Transverse colon (tissue), 4 donors: Measurements from ENCODE around the gene ATP5PO. TPM values are rescaled to one million over a fixed set of nuclear protein-coding genes. Genes with fewer than 3 reads are reported as not detected.
A peak's percentile ranks its signal among the peaks of the same experiment; 100 is the strongest.
"Not testable (repeated sequence)": the region's sequence is repeated elsewhere in the genome, so short reads cannot be mapped to it uniquely, and the experiment has no call there.

Experiments used
- DNase-seq: peaks from one replicate; pipeline ENCODE4 v3.0.0-alpha.2; 2019
- H3K27ac ChIP-seq, 4 donors: fragments of 200-600 bp; sonication (generic); 2 replicates each; pipeline ENCODE4 v1.5.1; 2016 to 2018; ENCODE audit warnings: inconsistent platforms in 4 of 4
- H3K27me3 ChIP-seq: fragments of 200-600 bp; sonication (generic); 2 replicates; pipeline ENCODE4 v1.5.1; 2017; ENCODE audit warnings: inconsistent platforms
- H3K36me3 ChIP-seq, 4 donors: fragments of 200-600 bp; sonication (generic); 2 replicates each; pipeline ENCODE4 v1.5.1; 2017 to 2019; ENCODE audit warnings: inconsistent platforms in 4 of 4
- H3K4me1 ChIP-seq, 4 donors: fragments of 200-600 bp; sonication (generic); 2 replicates each; pipeline ENCODE4 v1.5.1; 2017 to 2020; ENCODE audit warnings: inconsistent platforms in 4 of 4
- H3K4me3 ChIP-seq, 4 donors: fragments of 200-600 bp; sonication (generic); 1 replicate in 1 of 4; 2 replicates in 3 of 4; pipeline versions ENCODE4 v1.5.1 to v1.6.1; 2017 to 2019; ENCODE audit warnings: inconsistent platforms in 4 of 4
- H3K9me3 ChIP-seq, 2 donors: fragments of 200-600 bp; sonication (generic); 2 replicates each; pipeline ENCODE4 v1.5.1; 2017 to 2019; ENCODE audit warnings: inconsistent platforms in 2 of 2
- EP300 ChIP-seq: sonication (generic); formaldehyde crosslinking; IDR thresholded peaks from one replicate; pipeline ENCODE4 v1.6.1; 2017; ENCODE audit warnings: antibody characterized with exemption, low read depth
- POLR2A ChIP-seq: fragments of 450-650 bp; IDR thresholded peaks from one replicate; pipeline ENCODE4 v1.6.1; 2016; ENCODE audit warnings: antibody characterized with exemption, mild to moderate bottlenecking, moderate library complexity
- POLR2AphosphoS5 ChIP-seq, 3 donors: sonication (generic); formaldehyde crosslinking; IDR thresholded peaks; one replicate each; pipeline ENCODE4 v1.6.1; 2016; ENCODE audit warnings: antibody characterized with exemption in 3 of 3
- WGBS, 2 donors: methylation state at CpG; one replicate each; pipeline ENCODE4 v1.1.5; 2018; ENCODE audit warnings: low coverage in 1 of 2; 5-methylcytosine and 5-hydroxymethylcytosine counted together
- in situ Hi-C, 4 donors: fragments of 200-750 bp; cut with MboI; loops; one replicate each; pipeline versions ENCODE4 v1.15.0 to v1.15.1; 2017; ENCODE audit warnings: low sequenced_read_pairs in 3 of 4, low pct_ligation_motif_present in 1 of 4, low pct_unique_long_range_greater_than_20kb in 1 of 4
- intact Hi-C: fragments of 100-400 bp; cut with DNase I; formaldehyde crosslinking; loops from one replicate; pipeline ENCODE4 v1.15.1; 2023; ENCODE audit warnings: low total_unique reads
- total RNA-seq, 4 donors: library from RNA; depleted of rRNA; stranded (reverse); fragments of >200 nt; gene quantifications; one replicate each; pipeline ENCODE4 v1.1.0, GENCODE V29; 2016
- TF ChIP-seq, protein P1 (sequence below), 5 experiments: fragments of 200-600 bp in 3 of 5; fragments of 450-650 bp in 2 of 5; sonication (generic) in 3 of 5; IDR thresholded peaks; 1 replicate in 2 of 5; 2 replicates in 3 of 5; pipeline ENCODE4 v1.5.1; 2016 to 2017; ENCODE audit warnings: antibody characterized with exemption in 5 of 5, inconsistent platforms in 3 of 5, mild to moderate bottlenecking in 2 of 5, moderate library complexity in 1 of 5

ATP5PO gene
- total RNA-seq, 4 donors from 2014 or later, result 65.1 to 375 (median 193) TPM

DNA sequence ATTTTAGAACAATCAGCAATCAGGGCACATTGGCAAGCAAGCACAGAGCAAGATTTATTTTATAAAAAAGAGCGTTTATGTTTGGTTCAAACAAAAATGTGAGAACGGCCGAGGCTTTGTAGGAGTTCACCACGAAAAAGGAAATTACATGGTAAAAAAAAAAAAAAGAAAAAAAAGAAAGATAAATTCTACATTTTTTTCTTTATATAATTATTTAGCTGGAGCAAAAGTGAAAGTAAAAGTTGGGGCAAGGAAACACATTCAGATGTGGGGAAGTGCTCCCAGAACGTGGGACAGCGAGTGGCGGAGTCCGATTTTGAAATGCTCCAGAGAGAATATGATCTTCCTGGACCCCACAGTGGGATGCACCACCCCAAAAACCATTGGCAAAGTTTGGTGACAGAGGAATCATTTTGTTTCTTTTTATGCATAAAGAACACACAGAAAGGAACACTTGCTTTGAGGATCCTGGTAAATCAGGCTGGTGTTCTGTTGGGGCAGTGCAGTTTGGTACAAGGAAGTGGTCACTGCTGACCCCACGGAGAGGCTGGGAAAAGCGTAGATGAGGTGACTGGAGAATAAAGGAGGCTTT is 16.3 kb upstream of the ATP5PO start:
- Histone ChIP-seq H3K4me3 (peak overlapping the region; percentile 18 to 50 (median 25)), H3K9me3 (no peaks in the 10 kb centered on the region), H3K27me3 (no peaks in the 10 kb centered on the region), H3K27ac (peak overlapping the region; percentile 59 to 76 (median 68)), H3K36me3 (no peaks in the 10 kb centered on the region), H3K4me1 (peaks cover 0 to 8% (median 1%) of the 10 kb centered on the region in 4 donors)
- DNase-seq, result no peak
- intact Hi-C loops (no loop called here), in situ Hi-C loops (loop anchor here in 1 of 4 donors (25.0 kb wide), 1 partner anchor 280 kb away; no protein-coding TSS in a partner anchor)
- 36 to 38% methylated on average over 9 to 10 of the region's 10 CpGs for WGBS, 2 donors
- TF ChIP-seq POLR2AphosphoS5 (IDR thresholded peaks at IDR 0.05) (no peak), EP300 (no peak), POLR2A (no peak)
- TF ChIP-seq, protein P1, sequence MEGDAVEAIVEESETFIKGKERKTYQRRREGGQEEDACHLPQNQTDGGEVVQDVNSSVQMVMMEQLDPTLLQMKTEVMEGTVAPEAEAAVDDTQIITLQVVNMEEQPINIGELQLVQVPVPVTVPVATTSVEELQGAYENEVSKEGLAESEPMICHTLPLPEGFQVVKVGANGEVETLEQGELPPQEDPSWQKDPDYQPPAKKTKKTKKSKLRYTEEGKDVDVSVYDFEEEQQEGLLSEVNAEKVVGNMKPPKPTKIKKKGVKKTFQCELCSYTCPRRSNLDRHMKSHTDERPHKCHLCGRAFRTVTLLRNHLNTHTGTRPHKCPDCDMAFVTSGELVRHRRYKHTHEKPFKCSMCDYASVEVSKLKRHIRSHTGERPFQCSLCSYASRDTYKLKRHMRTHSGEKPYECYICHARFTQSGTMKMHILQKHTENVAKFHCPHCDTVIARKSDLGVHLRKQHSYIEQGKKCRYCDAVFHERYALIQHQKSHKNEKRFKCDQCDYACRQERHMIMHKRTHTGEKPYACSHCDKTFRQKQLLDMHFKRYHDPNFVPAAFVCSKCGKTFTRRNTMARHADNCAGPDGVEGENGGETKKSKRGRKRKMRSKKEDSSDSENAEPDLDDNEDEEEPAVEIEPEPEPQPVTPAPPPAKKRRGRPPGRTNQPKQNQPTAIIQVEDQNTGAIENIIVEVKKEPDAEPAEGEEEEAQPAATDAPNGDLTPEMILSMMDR (IDR thresholded peaks at IDR 0.05), result peak in 1 of 5 experiments; percentile 12

DNA sequence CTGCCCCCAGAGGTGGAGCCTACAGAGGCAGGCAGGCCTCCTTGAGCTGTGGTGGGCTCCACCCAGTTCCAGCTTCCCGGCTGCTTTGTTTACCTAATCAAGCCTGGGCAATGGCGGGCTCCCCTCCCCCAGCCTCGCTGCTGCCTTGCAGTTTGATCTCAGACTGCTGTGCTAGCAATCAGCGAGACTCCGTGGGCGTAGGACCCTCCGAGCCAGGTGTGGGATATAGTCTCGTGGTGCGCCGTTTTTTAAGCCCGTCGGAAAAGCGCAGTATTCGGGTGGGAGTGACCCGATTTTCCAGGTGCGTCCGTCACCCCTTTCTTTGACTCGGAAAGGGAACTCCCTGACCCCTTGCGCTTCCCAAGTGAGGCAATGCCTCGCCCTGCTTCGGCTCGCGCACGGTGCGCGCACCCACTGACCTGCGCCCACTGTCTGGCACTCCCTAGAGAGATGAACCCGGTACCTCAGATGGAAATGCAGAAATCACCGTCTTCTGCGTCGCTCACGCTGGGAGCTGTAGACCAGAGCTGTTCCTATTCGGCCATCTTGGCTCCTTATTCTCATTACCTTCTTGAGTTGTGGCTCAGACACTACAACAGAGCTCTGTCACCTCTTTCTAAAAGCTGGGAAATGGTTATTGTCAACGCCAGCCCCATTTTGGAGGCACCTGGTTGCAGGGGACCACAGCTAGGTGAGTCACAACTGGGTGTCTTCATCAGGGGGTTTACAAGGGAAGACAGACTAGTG is 15.6 kb upstream of the ATP5PO start:
- TF ChIP-seq POLR2A, result peak; percentile 31
- DNase-seq, H3K27me3 ChIP-seq, H3K9me3 ChIP-seq, intact Hi-C loops, H3K36me3 ChIP-seq, H3K4me1 ChIP-seq: not testable (repeated sequence)
- WGBS, 2 donors, result 82 to 86% methylated on average over 5 to 7 of the region's 34 CpGs
- H3K27ac ChIP-seq, result peak overlapping the region; percentile 59 to 76 (median 68)
- peak overlapping the region in 3 of 4 donors; percentile 18 to 50 (median 28) for H3K4me3 ChIP-seq
- in situ Hi-C loops, result loop anchor here in 1 of 4 donors (25.0 kb wide), 1 partner anchor 281 kb away; no protein-coding TSS in a partner anchor

DNA sequence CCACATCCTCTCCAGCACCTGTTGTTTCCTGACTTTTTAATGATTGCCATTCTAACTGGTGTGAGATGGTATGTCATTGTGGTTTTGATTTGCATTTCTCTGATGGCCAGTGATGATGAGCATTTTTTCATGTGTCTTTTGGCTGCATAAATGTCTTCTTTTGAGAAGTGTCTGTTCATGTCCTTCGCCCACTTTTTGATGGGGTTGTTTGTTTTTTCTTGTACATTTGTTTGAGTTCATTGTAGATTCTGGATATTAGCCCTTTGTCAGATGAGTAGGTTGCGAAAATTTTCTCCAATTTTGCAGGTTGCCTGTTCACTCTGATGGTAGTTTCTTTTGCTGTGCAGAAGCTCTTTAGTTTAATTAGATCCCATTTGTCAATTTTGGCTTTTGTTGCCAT is 10.6 kb upstream of the ATP5PO start:
- DNase-seq, H3K27ac ChIP-seq, H3K4me1 ChIP-seq, H3K9me3 ChIP-seq, H3K4me3 ChIP-seq, H3K36me3 ChIP-seq, H3K27me3 ChIP-seq, intact Hi-C loops: not testable (repeated sequence)
- 86% methylated on average over 2 of the region's 2 CpGs; no CpG with 5 or more reads in 1 of the 2 donors for WGBS, 2 donors
- in situ Hi-C loops, result loop anchor here in 2 of 4 donors (10.0 to 25.0 kb wide), 2 partner anchors 279 to 286 kb away; no protein-coding TSS in a partner anchor

DNA sequence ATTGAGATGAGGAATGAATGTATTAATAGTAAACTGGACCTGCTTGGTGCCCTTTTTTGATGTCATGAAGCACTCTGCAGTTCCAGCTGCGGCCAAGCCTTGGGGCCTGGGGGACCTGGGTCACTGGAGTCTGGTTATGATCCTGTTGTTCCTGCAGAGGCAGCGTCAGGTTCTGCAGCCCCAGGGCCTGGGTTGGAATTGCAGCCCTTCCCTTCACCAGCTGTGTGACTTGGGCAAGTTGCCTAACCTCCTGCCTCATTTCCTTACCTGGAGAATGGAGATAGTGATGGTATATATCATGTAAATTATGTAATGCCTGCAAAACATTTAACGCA is 9.1 kb upstream of the ATP5PO start:
- TF ChIP-seq POLR2A, result no peak
- TF ChIP-seq POLR2AphosphoS5 (IDR thresholded peaks at IDR 0.05), result no peak
- no peak for TF ChIP-seq EP300
- TF ChIP-seq, protein P1 (IDR thresholded peaks at IDR 0.05), result no peak
- WGBS, 2 donors, result 31 to 64% methylated on average over 2 to 3 of the region's 3 CpGs
- Histone ChIP-seq H3K4me3 (no peak overlapping the region), H3K4me1 (peaks cover 4 to 10% (median 8%) of the 10 kb centered on the region in 4 donors), H3K27me3 (no peaks in the 10 kb centered on the region), H3K27ac (peak overlapping the region; percentile 28 to 54 (median 38)), H3K9me3 (no peaks in the 10 kb centered on the region), H3K36me3 (no peaks in the 10 kb centered on the region)
- peak; percentile 29 for DNase-seq
- in situ Hi-C loops, result loop anchor here (10.0 to 25.0 kb wide), 4 partner anchors 280 to 713 kb away; partner anchors contain the start of gene RCAN1 (in 3 of the 4)
- intact Hi-C loops, result no loop called here
